K562 (cell line): ENCODE results near the gene CSTA. TPM values are rescaled to one million over a fixed set of nuclear protein-coding genes. Genes with fewer than 3 reads are reported as not detected.

Source experiments
- ATAC-seq: fragments of 200-7000 bp; cut with Tn5 transposase; 3 replicates; pipeline ENCODE4 v1.9.1; 2020; ENCODE audit warnings: moderate library complexity
- BruUV-seq: library from RNA; stranded (reverse); fragments of 400-500 nt; replicated peaks from 2 replicates; lab custom pipeline; 2021; lab: Mats Ljungman, UMichigan
- CTCF ChIA-PET: fragments of 300-600 bp; formaldehyde crosslinking; extraction: SDS; loops from one replicate; lab custom pipeline; 2021; ENCODE audit warnings: low intra/inter-chr PET ratio; lab: Yijun Ruan, JAX
- POLR2A ChIA-PET: fragments of 300-600, 350-650 bp; sonication (Branson Sonifier 250); formaldehyde crosslinking; extraction: SDS; loops from one replicate; lab custom pipeline; 2021; ENCODE audit warnings: antibody characterized with exemption, inconsistent platforms; lab: Yijun Ruan, JAX
- DNase-seq, 4 experiments: peaks; one replicate each; pipeline versions ENCODE4 v3.0.0 to v3.0.0-alpha.2; 2011 to 2018; ENCODE audit warnings: low spot score in 3 of 4, mixed read lengths in 3 of 4; ENCODE audit errors: extremely low read depth in 1 of 4
- FAIRE-seq: peaks from 2 replicates; lab custom pipeline; 2011; peaks lifted over from hg19 to GRCh38; lab: Jason Lieb, UNC
- H2AFZ ChIP-seq: 2 replicates; pipeline ENCODE4 v1.6.0; 2011; ENCODE audit warnings: low read depth, low read length, control low read depth, inconsistent platforms
- H3K27ac ChIP-seq: fragments of 200-600 bp; 3 replicates; pipeline ENCODE4 v1.8.0; 2011; ENCODE audit warnings: low read depth, mild to moderate bottlenecking, control low read depth, inconsistent platforms, low read length, moderate library complexity, mixed read lengths; ENCODE audit errors: extremely low read depth
- H3K27me3 ChIP-seq, 2 experiments: fragments of 300-600 bp in 1 of 2; 2 replicates in 1 of 2; 3 replicates in 1 of 2; pipeline versions ENCODE4 v1.6.0 to v1.8.0; 2011; ENCODE audit warnings: inconsistent platforms in 2 of 2, low read length in 2 of 2, mild to moderate bottlenecking in 1 of 2, mixed read lengths in 1 of 2, moderate library complexity in 1 of 2; ENCODE audit not compliant: control insufficient read depth in 2 of 2, insufficient read depth in 2 of 2
- H3K36me3 ChIP-seq: fragments of 300-600 bp; 3 replicates; pipeline ENCODE4 v1.8.0; 2011; ENCODE audit warnings: mild to moderate bottlenecking, low read length, inconsistent platforms; ENCODE audit not compliant: control insufficient read depth, insufficient read depth
- H3K4me1 ChIP-seq, 2 experiments: fragments of 200-600 bp in 1 of 2; replicated peaks in 1 of 2; 2 replicates in 1 of 2; 3 replicates in 1 of 2; pipeline versions ENCODE4 v1.5.1 to v1.8.0; 2011; ENCODE audit warnings: inconsistent platforms in 2 of 2, low read length in 2 of 2, mild to moderate bottlenecking in 1 of 2, mixed read lengths in 1 of 2, moderate library complexity in 1 of 2; ENCODE audit not compliant: control insufficient read depth in 2 of 2, insufficient read depth in 2 of 2
- H3K4me2 ChIP-seq: 2 replicates; pipeline ENCODE4 v1.6.1; 2011; ENCODE audit warnings: low read length, control low read depth, inconsistent platforms, mixed read lengths; ENCODE audit not compliant: insufficient read depth
- H3K4me3 ChIP-seq: fragments of 200-600 bp; sonication (generic), shearing (Covaris generic); 2 replicates; pipeline ENCODE4 v1.5.1; 2016; ENCODE audit warnings: control low read depth, inconsistent platforms
- H3K79me2 ChIP-seq: fragments of 200-600 bp; 3 replicates; pipeline ENCODE4 v1.8.0; 2011; ENCODE audit warnings: low read length, inconsistent platforms; ENCODE audit not compliant: control insufficient read depth, insufficient read depth
- H3K9ac ChIP-seq, 2 experiments: 2 replicates each; pipeline versions ENCODE4 v1.6.0 to v1.6.1; 2011; ENCODE audit warnings: low read depth in 2 of 2, low read length in 2 of 2, control low read depth in 1 of 2, inconsistent platforms in 1 of 2, mild to moderate bottlenecking in 1 of 2, mixed read lengths in 1 of 2; ENCODE audit not compliant: insufficient read depth in 1 of 2
- H3K9me1 ChIP-seq: one replicate; pipeline ENCODE4 v1.6.0; 2011; ENCODE audit warnings: inconsistent platforms, mild to moderate bottlenecking, low read length, moderate library complexity; ENCODE audit not compliant: control insufficient read depth, insufficient read depth
- H3K9me3 ChIP-seq: replicated peaks from 2 replicates; pipeline ENCODE4 v1.5.1; 2011; ENCODE audit warnings: low read depth, low read length, inconsistent platforms; ENCODE audit not compliant: control insufficient read depth, insufficient read depth
- H4K20me1 ChIP-seq: replicated peaks from 2 replicates; pipeline ENCODE4 v1.6.1; 2011; ENCODE audit warnings: low read length, inconsistent platforms, mixed read lengths; ENCODE audit not compliant: control insufficient read depth, insufficient read depth
- ATF4 ChIP-seq: fragments of 450-650 bp; formaldehyde crosslinking; IDR thresholded peaks from 2 replicates; pipeline ENCODE4 v1.4.0; 2022; ENCODE audit warnings: mild to moderate bottlenecking, moderate library complexity
- CCNT2 ChIP-seq: IDR thresholded peaks from 2 replicates; pipeline ENCODE4 v1.6.1; 2011; ENCODE audit warnings: borderline replicate concordance, low read depth, mild to moderate bottlenecking, moderate library complexity, mixed read lengths, low read length; ENCODE audit not compliant: insufficient read length; ENCODE audit errors: extremely low read depth
- GABPB1 ChIP-seq: sonication (generic); formaldehyde crosslinking; IDR thresholded peaks from 2 replicates; pipeline ENCODE4 v1.8.0; 2022; ENCODE audit warnings: mild to moderate bottlenecking, missing genetic modification reagents
- HMG20A ChIP-seq: fragments of 450-650 bp; formaldehyde crosslinking; conservative IDR thresholded peaks from 2 replicates; pipeline ENCODE4 v1.4.0; 2020; ENCODE audit warnings: mild to moderate bottlenecking, mixed read lengths
- SRSF1 ChIP-seq: fragments of 200-400 bp; formaldehyde crosslinking; IDR thresholded peaks from 2 replicates; pipeline ENCODE4 v1.6.1; 2017; ENCODE audit warnings: mild to moderate bottlenecking, low read depth, low read length, moderate library complexity
- TCF3 ChIP-seq: sonication (generic); formaldehyde crosslinking; IDR thresholded peaks from 2 replicates; pipeline ENCODE4 v1.4.0; 2020; ENCODE audit warnings: mild to moderate bottlenecking, missing genetic modification reagents
- TGIF2 ChIP-seq: sonication (generic); formaldehyde crosslinking; IDR thresholded peaks from 2 replicates; pipeline ENCODE4 v1.8.1; 2022; ENCODE audit warnings: mild to moderate bottlenecking, missing genetic modification reagents, moderate library complexity
- WHSC1 ChIP-seq: IDR thresholded peaks from one replicate; pipeline ENCODE4 v1.6.1; 2012; ENCODE audit warnings: low read length, control low read depth, inconsistent platforms
- ZMIZ1 ChIP-seq, 2 experiments: fragments of 150-350 bp in 1 of 2; IDR thresholded peaks; 2 replicates each; pipeline ENCODE4 v1.6.1; 2012 to 2016; ENCODE audit warnings: low read depth in 2 of 2, low read length in 2 of 2, mild to moderate bottlenecking in 1 of 2, moderate library complexity in 1 of 2
- ZNF518B ChIP-seq: fragments of 250-450 bp; sonication (Bioruptor Pico); IDR thresholded peaks from 2 replicates; pipeline ENCODE4 v1.5.0; 2021; ENCODE audit warnings: mild to moderate bottlenecking, moderate library complexity
- ZNF639 ChIP-seq, 2 experiments: fragments of 200-800 bp in 1 of 2; sonication (Bioruptor generic) in 1 of 2; sonication (generic) in 1 of 2; formaldehyde crosslinking in 1 of 2; IDR thresholded peaks in 1 of 2; conservative IDR thresholded peaks in 1 of 2; 2 replicates each; pipeline versions ENCODE4 v1.5.0 to v1.6.1; 2016 to 2020; ENCODE audit warnings: missing compliant biosample characterization in 1 of 2, missing genetic modification characterization in 1 of 2, missing genetic modification reagents in 1 of 2
- WGBS: fragments of 100-300 bp; shearing (Covaris generic); methylation state at CpG from one replicate; pipeline ENCODE4 v1.1.6; 2016; ENCODE audit warnings: low coverage, mixed read lengths; ENCODE audit not compliant: insufficient coverage; ENCODE audit errors: missing lambda C conversion rate; 5-methylcytosine and 5-hydroxymethylcytosine counted together
- in situ Hi-C: fragments of 300-500 bp; cut with MboI; formaldehyde crosslinking; loops from 4 replicates; pipeline ENCODE4 v1.15.0; 2018; ENCODE audit warnings: inconsistent platforms, mixed read lengths
- intact Hi-C: fragments of 100-400 bp; cut with micrococcal nuclease; formaldehyde crosslinking; loops from 2 replicates; pipeline ENCODE4 v1.14.2; 2022
- polyA plus RNA-seq, 8 experiments: library from polyadenylated mRNA; depleted of rRNA in 4 of 8; stranded (reverse) in 5 of 8; unstranded in 3 of 8; fragments of >200 nt; fragmentation: Nextera tagmentation in 2 of 8; fragmentation: Illumina TruSeq in 1 of 8; extraction: Ambion mirVana in 2 of 8; extraction: Trizol in 1 of 8; gene quantifications; 2 replicates each; pipeline versions ENCODE4 v1.2.1 to v1.2.3, GENCODE V29; 2011 to 2014; ENCODE audit warnings: inconsistent platforms in 1 of 8, missing spikeins in 1 of 8
- total RNA-seq, 7 experiments: library from RNA; depleted of rRNA in 6 of 7; stranded (reverse); fragments of >200 nt in 6 of 7; fragmentation: Illumina TruSeq in 2 of 7; extraction: Trizol in 2 of 7; gene quantifications; 2 replicates each; pipeline versions ENCODE4 v1.2.1 to v1.2.3, GENCODE V29; 2011 to 2021; ENCODE audit warnings: low replicate concordance in 1 of 7

The CSTA gene
- total and polyA plus RNA-seq, 9 of the 15 experiments (the other 6 are each of a cell fraction or from before 2014, with no cell fraction given): 0.11 to 3.1 (median 1.1) TPM

GRCh38 chr3:122362026-122362425 lies 37.0 kb downstream of the CSTA start:
- DNase-seq (no peak), ATAC-seq (no peak), FAIRE-seq (no peak)
- no peaks in the 10 kb centered on the region; a peak in 2 of 5 replicates for H3K4me1 ChIP-seq
- H3K27me3 ChIP-seq: no peaks in the 10 kb centered on the region
- H3K9me3 ChIP-seq: no peaks in the 10 kb centered on the region
- H3K9ac ChIP-seq: no peak overlapping the region
- no peak overlapping the region for H2AFZ ChIP-seq
- peaks cover 67% of the 10 kb centered on the region for H3K36me3 ChIP-seq
- H3K27ac ChIP-seq: no peak overlapping the region
- WGBS: 100% methylated on average over 2 of the region's 2 CpGs
- H3K9me1 ChIP-seq: no peaks in the 10 kb centered on the region
- no peak overlapping the region for H3K4me2 ChIP-seq
- TF ChIP-seq TCF3 (no peak), ZMIZ1 (IDR thresholded peaks at IDR 0.05; ENCODE audit: low read depth in 2 of 2, low read length in 2 of 2) (no peak), HMG20A (CRISPR knock-in tag) (no peak), WHSC1 (no peak), GABPB1 (CRISPR knock-in tag) (no peak), ATF4 (no peak), TGIF2 (CRISPR knock-in tag) (no peak), CCNT2 (no peak), ZNF639 (CRISPR knock-in tag; conservative IDR thresholded peaks at IDR 0.05 in 1 of 2, IDR thresholded peaks at IDR 0.05 in 1 of 2) (no peak), ZNF518B (CRISPR knock-in tag) (no peak), SRSF1 (no peak)
- TF ChIP-seq, all 486 proteins: peak for 0
- Histone ChIP-seq H3K4me3 (no peak overlapping the region), H4K20me1 (no peaks in the 10 kb centered on the region), H3K79me2 (no peaks in the 10 kb centered on the region)
- intact Hi-C loops (no loop called here), in situ Hi-C loops (no loop called here)
- ChIA-PET POLR2A (interaction anchor here (0.7 kb wide), 1 partner anchor 9 kb away, joined by 3 read pairs; no protein-coding TSS in a partner anchor), CTCF (no interaction called here)
- no TSS peak for BruUV-seq
